OCI-LY3 (cell line): ENCODE results near the gene TUBB2A.

Experiments used
- CTCF ChIP-seq: fragments of 200-600, 300-600 bp; sonication (generic); IDR thresholded peaks from 2 replicates; pipeline ENCODE4 v1.5.1; 2014; ENCODE audit warnings: antibody characterized with exemption, low read length, low read depth
- EZH2phosphoT487 ChIP-seq: fragments of 200-600 bp; shearing (Covaris generic); IDR thresholded peaks from 2 replicates; pipeline ENCODE4 v1.6.1; 2018; ENCODE audit warnings: antibody characterized with exemption, mixed run types, low read depth

DNA sequence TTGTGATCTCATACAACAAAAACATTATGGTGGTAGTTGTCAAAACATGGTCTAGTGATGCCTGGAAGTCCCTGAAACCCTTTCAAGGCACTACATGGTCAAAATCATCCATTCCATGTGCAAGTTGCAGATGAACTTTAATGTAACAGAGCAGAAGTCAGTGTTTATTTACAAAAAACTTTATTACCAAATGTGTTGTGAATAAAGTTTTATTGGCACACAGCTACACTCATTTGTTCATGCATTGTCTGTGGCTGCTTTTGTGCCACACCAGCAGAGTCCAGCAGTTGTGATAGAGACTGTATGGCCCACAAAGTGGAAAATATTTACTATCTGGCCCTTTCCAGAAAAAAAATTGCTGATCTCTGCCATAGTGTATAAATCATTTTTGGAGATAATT lies 43.3 kb upstream of the TUBB2A start:
- TF ChIP-seq CTCF (no peak), EZH2phosphoT487 (no peak)
